Endothelial cell of umbilical vein (primary cell): Measurements from ENCODE around the gene PTPRD. TPM values are rescaled to one million over a fixed set of nuclear protein-coding genes. Genes with fewer than 3 reads are reported as not detected.

Experiments used
- BruUV-seq: library from RNA; stranded (reverse); fragments of 400-500 nt; replicated peaks from 2 replicates; lab custom pipeline; 2021; lab: Mats Ljungman, UMichigan
- CTCF ChIA-PET: fragments of 300-600, 350-600 bp; sonication (Branson Sonifier 250); formaldehyde crosslinking; loops from one replicate; lab custom pipeline; 2021; ENCODE audit warnings: antibody characterized with exemption, inconsistent platforms; lab: Charles Lee
- POLR2A ChIA-PET: fragments of 300-600, 350-600 bp; sonication (Branson Sonifier 250); formaldehyde crosslinking; loops from one replicate; lab custom pipeline; 2021; ENCODE audit warnings: antibody characterized with exemption, inconsistent platforms; lab: Charles Lee
- DNase-seq: peaks from one replicate; pipeline ENCODE4 v3.0.0-alpha.2; 2011; ENCODE audit warnings: low read depth, low spot score
- FAIRE-seq: peaks from 2 replicates; lab custom pipeline; 2011; peaks lifted over from hg19 to GRCh38; lab: Jason Lieb, UNC
- H2AFZ ChIP-seq: 2 replicates; pipeline ENCODE4 v1.6.0; 2012; ENCODE audit warnings: low read depth, low read length, control low read depth, inconsistent platforms
- H3K27ac ChIP-seq: 2 replicates; pipeline ENCODE4 v1.5.1; 2011; ENCODE audit warnings: low read depth, mild to moderate bottlenecking, control low read depth, low read length, moderate library complexity; ENCODE audit not compliant: insufficient read depth
- H3K27me3 ChIP-seq, 2 experiments: 2 replicates each; pipeline versions ENCODE4 v1.6.0 to v1.6.1; 2011; ENCODE audit warnings: low read length in 2 of 2, mixed read lengths in 1 of 2; ENCODE audit not compliant: control insufficient read depth in 2 of 2, insufficient read depth in 2 of 2
- H3K36me3 ChIP-seq, 2 experiments: 2 replicates in 1 of 2; 3 replicates in 1 of 2; pipeline ENCODE4 v1.5.1; 2011; ENCODE audit warnings: low read length in 2 of 2, mild to moderate bottlenecking in 1 of 2, moderate library complexity in 1 of 2; ENCODE audit not compliant: control insufficient read depth in 2 of 2, insufficient read depth in 2 of 2; ENCODE audit errors: extremely low read depth in 1 of 2
- H3K4me1 ChIP-seq: 3 replicates; pipeline ENCODE4 v1.5.1; 2011; ENCODE audit warnings: mild to moderate bottlenecking, low read length; ENCODE audit not compliant: control insufficient read depth, insufficient read depth; ENCODE audit errors: extremely low read depth
- H3K4me2 ChIP-seq: 2 replicates; pipeline ENCODE4 v1.6.1; 2011; ENCODE audit warnings: low read length, control low read depth, mixed read lengths; ENCODE audit not compliant: insufficient read depth
- H3K4me3 ChIP-seq, 3 experiments: fragments of 200-600 bp in 1 of 3; sonication (generic), shearing (Covaris generic) in 1 of 3; replicated peaks in 1 of 3; 2 replicates each; pipeline ENCODE4 v1.5.1; 2011 to 2016; ENCODE audit warnings: control low read depth in 3 of 3, low read length in 3 of 3, mild to moderate bottlenecking in 2 of 3, inconsistent platforms in 1 of 3, low read depth in 1 of 3, moderate library complexity in 1 of 3; ENCODE audit not compliant: insufficient read depth in 1 of 3
- H3K79me2 ChIP-seq: 2 replicates; pipeline ENCODE4 v1.6.0; 2012; ENCODE audit warnings: low read length, inconsistent platforms; ENCODE audit not compliant: control insufficient read depth, insufficient read depth
- H3K9ac ChIP-seq: replicated peaks from 2 replicates; pipeline ENCODE3; 2011; ENCODE audit warnings: low read length, control low read depth; ENCODE audit not compliant: insufficient read depth; ENCODE audit errors: extremely low read depth
- H3K9me1 ChIP-seq: replicated peaks from 3 replicates; pipeline ENCODE4 v1.6.0; 2011; ENCODE audit warnings: mild to moderate bottlenecking, low read length; ENCODE audit not compliant: control insufficient read depth, insufficient read depth; ENCODE audit errors: extremely low read depth
- H3K9me3 ChIP-seq: replicated peaks from 2 replicates; pipeline ENCODE4 v1.5.1; 2012; ENCODE audit warnings: low read length, inconsistent platforms; ENCODE audit not compliant: control insufficient read depth, insufficient read depth
- H4K20me1 ChIP-seq: replicated peaks from 2 replicates; pipeline ENCODE3; 2011; ENCODE audit warnings: mild to moderate bottlenecking, low read length; ENCODE audit not compliant: control insufficient read depth, insufficient read depth; ENCODE audit errors: extremely low read depth
- CTCF ChIP-seq, 2 donors: IDR thresholded peaks; 1 replicate in 1 of 2; 2 replicates in 1 of 2; pipeline ENCODE4 v1.5.1; 2011; ENCODE audit warnings: low read length in 2 of 2, mild to moderate bottlenecking in 2 of 2, moderate library complexity in 2 of 2, control low read depth in 1 of 2, inconsistent platforms in 1 of 2, low read depth in 1 of 2; ENCODE audit not compliant: insufficient read depth in 1 of 2; ENCODE audit errors: extremely low read depth in 1 of 2
- EZH2 ChIP-seq: IDR thresholded peaks from 2 replicates; pipeline ENCODE4 v1.6.1; 2012; ENCODE audit warnings: borderline replicate concordance, low read depth, mild to moderate bottlenecking, moderate library complexity, low read length, inconsistent platforms; ENCODE audit not compliant: severe bottlenecking
- FOS ChIP-seq: IDR thresholded peaks from 2 replicates; pipeline ENCODE4 v1.6.1; 2011; ENCODE audit warnings: mild to moderate bottlenecking, low read length, moderate library complexity, borderline replicate concordance; ENCODE audit not compliant: insufficient read depth
- GATA2 ChIP-seq: IDR thresholded peaks from 2 replicates; pipeline ENCODE4 v1.7.0; 2011; ENCODE audit warnings: low read depth, mild to moderate bottlenecking, moderate library complexity, mixed read lengths, low read length; ENCODE audit not compliant: insufficient read length, insufficient read depth
- JUN ChIP-seq: IDR thresholded peaks from 2 replicates; pipeline ENCODE4 v1.6.1; 2011; ENCODE audit warnings: borderline replicate concordance, low read depth; ENCODE audit not compliant: insufficient read length, insufficient read depth
- MAX ChIP-seq: IDR thresholded peaks from 2 replicates; pipeline ENCODE4 v1.6.1; 2011; ENCODE audit not compliant: insufficient read depth, insufficient read length
- MYC ChIP-seq: IDR thresholded peaks from one replicate; pipeline ENCODE4 v1.6.1; 2011; ENCODE audit warnings: mild to moderate bottlenecking, low read depth, low read length
- POLR2A ChIP-seq: IDR thresholded peaks from 2 replicates; pipeline ENCODE4 v1.6.1; 2012; ENCODE audit warnings: low read depth, mild to moderate bottlenecking, control low read depth, low read length
- POLR2AphosphoS5 ChIP-seq: IDR thresholded peaks from 2 replicates; pipeline ENCODE4 v1.6.1; 2012; ENCODE audit warnings: low read depth, mild to moderate bottlenecking, control low read depth, low read length, moderate library complexity; ENCODE audit not compliant: insufficient read depth
- dilution Hi-C: fragments of 300-500 bp; cut with MboI; formaldehyde crosslinking; loops from one replicate; pipeline ENCODE4 v1.15.0; 2019; ENCODE audit warnings: low sequenced_read_pairs; ENCODE audit not compliant: extremely low pct_ligation_motif_present
- intact Hi-C: fragments of 100-400 bp; cut with micrococcal nuclease; formaldehyde crosslinking; loops from one replicate; pipeline ENCODE4 v1.10.0; 2022
- polyA plus RNA-seq, 4 experiments: library from polyadenylated mRNA; depleted of rRNA in 3 of 4; stranded (reverse) in 3 of 4; unstranded in 1 of 4; fragments of >200 nt; gene quantifications; 2 replicates each; pipeline versions ENCODE4 v1.2.1 to v1.2.3, GENCODE V29; 2011 to 2012; ENCODE audit warnings: missing spikeins in 1 of 4
- total RNA-seq: library from RNA; stranded (reverse); gene quantifications from 2 replicates; pipeline ENCODE4 v1.2.3, GENCODE V29; 2021

PTPRD gene
- total and polyA plus RNA-seq, 2 donors (not counting 3 experiments of a cell fraction or from before 2014, with no cell fraction given) = 5.5 to 5.7 TPM

- CTCF ChIA-PET = no interaction called here
- Histone ChIP-seq H3K36me3 (no peaks in the 10 kb centered on the region), H2AFZ (no peak overlapping the region), H3K79me2 (no peaks in the 10 kb centered on the region), H3K27ac (no peak overlapping the region), H3K27me3 (no peaks in the 10 kb centered on the region), H3K9me1 (no peaks in the 10 kb centered on the region), H3K9me3 (no peaks in the 10 kb centered on the region), H3K4me3 (no peak overlapping the region), H3K9ac (no peak overlapping the region), H3K4me1 (no peaks in the 10 kb centered on the region), H4K20me1 (no peaks in the 10 kb centered on the region), H3K4me2 (no peak overlapping the region)
- FAIRE-seq (no peak), DNase-seq (no peak)
- intact Hi-C loops (no loop called here), dilution Hi-C loops (no loop called here)
- TF ChIP-seq POLR2A = no peak
- no peak for TF ChIP-seq FOS
- TF ChIP-seq GATA2 = no peak
- no peak for TF ChIP-seq JUN
- no peak for TF ChIP-seq POLR2AphosphoS5
- TF ChIP-seq CTCF (IDR thresholded peaks at IDR 0.05; ENCODE audit: extremely low read depth in 1 of 2, insufficient read depth in 1 of 2, low read depth in 1 of 2, low read length in 2 of 2) = no peak
- no peak for TF ChIP-seq MAX
- TF ChIP-seq MYC = no peak
- TF ChIP-seq EZH2 = no peak
- POLR2A ChIA-PET = no interaction called here
- BruUV-seq = no TSS peak
These were observed 1946.7 kb downstream of the PTPRD start for GRCh38 chr9:8666060-8666459.
